GM23248 (cell line): Measurements from ENCODE around the gene SPIB.

ENCODE experiments used
- EZH2 ChIP-seq: fragments of 200-600 bp; sonication (generic); IDR thresholded peaks from 2 replicates; pipeline ENCODE4 v1.6.1; 2018; ENCODE audit warnings: antibody characterized with exemption, mild to moderate bottlenecking; ENCODE audit not compliant: insufficient read depth, poor library complexity, severe bottlenecking
- EZH2phosphoT487 ChIP-seq: fragments of 200-600 bp; sonication (generic); IDR thresholded peaks from 2 replicates; pipeline ENCODE4 v1.6.1; 2018; ENCODE audit warnings: antibody characterized with exemption, moderate library complexity, mild to moderate bottlenecking, low read depth; ENCODE audit not compliant: insufficient read depth

DNA sequence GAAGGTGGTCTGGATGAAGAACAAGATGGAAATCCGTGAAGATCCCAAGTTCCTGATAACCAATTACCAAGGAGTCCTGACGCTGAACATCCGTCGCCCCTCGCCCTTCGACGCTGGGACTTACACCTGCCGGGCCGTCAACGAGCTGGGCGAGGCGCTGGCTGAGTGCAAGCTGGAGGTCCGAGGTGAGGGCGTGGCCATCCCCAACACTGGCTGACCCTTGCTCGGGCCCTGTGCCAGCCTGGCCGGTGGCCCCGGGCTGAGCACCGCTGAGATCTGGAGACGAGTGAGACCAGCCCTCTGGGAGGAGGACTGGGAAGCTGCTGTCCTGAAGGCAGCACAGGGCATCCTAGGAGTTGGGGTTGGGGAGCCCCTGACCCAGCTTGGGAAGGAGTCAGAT, 45.6 kb downstream of the SPIB start:
- TF ChIP-seq EZH2 (no peak), EZH2phosphoT487 (no peak)
